ENCODE measurements around the gene CPNE5. TPM values are rescaled to one million over a fixed set of nuclear protein-coding genes. Genes with fewer than 3 reads are reported as not detected.

The CPNE5 gene
- total RNA-seq, 1 donor from 2014 or later, result 2.0 TPM

DNA sequence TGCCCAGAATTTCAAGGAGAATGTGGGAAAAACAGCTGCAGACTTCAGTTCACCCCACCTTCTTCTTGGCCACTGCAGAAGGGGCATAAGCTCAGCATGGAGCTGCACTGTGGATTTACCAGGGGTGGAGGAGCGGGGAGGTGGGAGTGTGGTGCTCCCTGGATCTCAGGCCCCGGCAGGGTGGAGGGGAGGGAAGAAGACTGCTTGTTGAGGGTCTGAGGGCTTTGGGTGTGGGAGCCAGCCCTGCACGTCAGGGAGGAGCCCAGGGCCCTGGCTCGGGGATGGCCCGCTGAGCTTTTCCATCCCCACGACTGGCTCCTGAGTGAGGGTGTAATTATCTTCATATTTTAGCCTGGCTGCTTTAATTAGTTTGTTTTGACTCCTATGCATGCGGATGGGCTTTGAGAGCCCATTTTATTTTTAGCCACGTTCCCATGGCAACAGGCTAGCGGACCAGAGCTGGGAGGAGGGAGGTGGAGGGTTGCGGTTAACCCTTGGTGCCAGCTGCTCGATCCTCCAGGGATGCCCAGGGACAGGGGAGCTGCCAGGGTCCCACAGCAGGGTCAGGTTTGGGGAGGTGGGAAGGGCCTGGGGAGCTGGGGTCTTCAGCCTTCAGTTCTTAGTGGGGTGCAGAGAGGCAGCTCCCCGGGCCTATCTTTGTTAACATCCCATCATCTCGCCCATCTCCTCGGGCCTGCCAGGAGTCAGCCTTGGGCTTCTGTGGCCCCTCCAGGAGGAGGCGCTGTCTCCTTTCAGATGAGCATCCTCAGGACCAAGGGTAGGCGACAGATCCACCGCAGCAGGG lies 73.4 kb downstream of the CPNE5 start:
- Mint-ChIP-seq H3K36me3 (ENCODE audit: low read depth) (no peaks in the 10 kb centered on the region), H3K4me1 (ENCODE audit: low read depth) (peaks cover 30% of the 10 kb centered on the region), H3K27me3 (ENCODE audit: low read depth) (no peaks in the 10 kb centered on the region), H3K4me3 (ENCODE audit: low read depth) (no peak overlapping the region), H3K9me3 (no peaks in the 10 kb centered on the region), H3K27ac (peak overlapping the region; percentile 0)
- intact Hi-C loops (cut with micrococcal nuclease), result loop anchor here (1.0 to 5.0 kb wide), 5 partner anchors 17 to 445 kb away; partner anchors contain the start of gene PPIL1
- DNase-seq (ENCODE audit: low spot score), result peak; percentile 74

DNA sequence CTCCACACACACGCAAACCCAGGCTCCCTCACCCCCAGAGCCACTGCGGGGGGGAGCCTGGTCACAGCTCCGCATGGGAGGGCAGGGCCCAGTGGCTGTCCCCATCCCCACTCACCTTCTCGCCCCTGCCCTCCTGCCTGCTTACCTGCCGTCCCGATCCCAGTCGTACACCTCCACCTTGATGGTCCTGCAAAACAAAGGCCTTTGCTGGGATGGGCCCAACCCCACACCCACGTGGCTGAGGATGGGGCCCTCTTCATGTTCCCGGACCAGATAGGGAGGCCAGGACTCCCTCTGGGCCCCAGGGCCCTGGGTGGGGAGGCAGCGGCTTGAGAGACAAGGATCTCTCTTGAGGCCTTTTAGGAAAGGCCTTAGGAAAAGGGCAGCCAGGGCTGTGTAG lies 74.1 kb downstream of the CPNE5 start:
- Mint-ChIP-seq H3K27ac (no peak overlapping the region), H3K36me3 (ENCODE audit: low read depth) (no peaks in the 10 kb centered on the region), H3K4me3 (ENCODE audit: low read depth) (no peak overlapping the region), H3K9me3 (no peaks in the 10 kb centered on the region), H3K4me1 (ENCODE audit: low read depth) (peaks cover 25% of the 10 kb centered on the region), H3K27me3 (ENCODE audit: low read depth) (no peaks in the 10 kb centered on the region)
- intact Hi-C loops (cut with micrococcal nuclease), result loop anchor here (5.0 kb wide), 1 partner anchor 107 kb away; the partner anchor contains the start of gene PPIL1
- no peak for DNase-seq (ENCODE audit: low spot score)

DNA sequence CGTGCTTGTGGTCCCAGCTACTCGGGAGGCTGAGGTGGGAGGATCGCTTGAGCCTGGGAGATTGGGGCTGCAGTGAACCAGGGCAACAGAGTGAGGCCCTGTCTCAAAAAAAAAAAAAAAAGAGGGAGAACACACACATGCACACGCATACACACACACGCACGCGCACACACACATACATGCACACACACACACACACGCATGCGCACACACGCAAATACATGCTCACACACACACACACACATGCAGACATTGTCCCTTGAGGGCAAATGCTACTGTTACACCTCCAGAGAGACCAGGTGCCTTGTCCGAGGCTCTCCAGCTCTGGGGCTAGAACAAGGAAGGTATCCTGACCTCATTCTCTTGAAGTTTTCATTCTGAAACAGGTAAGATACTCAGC lies 77.1 kb downstream of the CPNE5 start:
- no peaks in the 10 kb centered on the region for H3K27me3 Mint-ChIP-seq (ENCODE audit: low read depth)
- H3K27ac Mint-ChIP-seq, result no peak overlapping the region
- H3K4me1 Mint-ChIP-seq (ENCODE audit: low read depth), result peaks cover 16% of the 10 kb centered on the region
- H3K9me3 Mint-ChIP-seq, result no peaks in the 10 kb centered on the region
- H3K36me3 Mint-ChIP-seq (ENCODE audit: low read depth), result no peaks in the 10 kb centered on the region
- no peak overlapping the region for H3K4me3 Mint-ChIP-seq (ENCODE audit: low read depth)
- intact Hi-C loops (cut with micrococcal nuclease), result no loop called here
- no peak for DNase-seq (ENCODE audit: low spot score)

DNA sequence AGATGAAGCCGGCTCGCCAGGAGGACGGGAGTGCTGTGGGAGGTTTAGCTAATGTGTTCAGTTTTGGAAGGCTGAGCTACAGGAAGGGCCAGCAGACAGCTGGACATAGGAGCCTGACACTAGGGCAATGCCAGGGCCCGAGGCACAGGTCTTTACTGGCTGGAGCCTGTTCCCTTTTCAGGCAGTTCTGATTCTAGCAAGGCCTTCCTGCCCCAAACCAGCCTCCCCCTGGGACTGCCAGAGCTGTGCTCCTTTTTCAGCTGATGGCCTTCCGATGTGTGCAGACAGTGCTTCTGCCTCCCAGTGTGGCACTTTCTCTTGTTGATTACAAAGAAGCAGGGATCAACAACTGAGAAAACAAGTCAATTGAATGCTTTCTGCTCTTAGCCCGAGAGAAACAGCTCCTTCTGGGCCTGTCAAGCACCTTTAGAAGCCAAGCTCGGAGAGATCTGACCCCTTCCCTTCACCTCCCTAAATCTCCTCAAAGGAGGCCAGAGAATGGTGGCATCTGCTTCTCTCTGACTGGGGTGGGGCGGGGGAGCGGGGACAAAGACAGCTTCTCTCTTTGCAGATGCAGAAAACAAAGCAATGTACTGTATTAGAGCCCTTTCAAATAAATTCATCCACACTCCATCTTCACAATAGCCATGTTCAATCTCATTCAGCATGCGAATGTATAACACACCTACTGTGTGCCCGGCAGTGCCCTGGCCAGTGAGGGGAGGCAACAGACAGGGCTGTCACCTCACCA lies 78.4 kb downstream of the CPNE5 start:
- H3K27me3 Mint-ChIP-seq (ENCODE audit: low read depth), result no peaks in the 10 kb centered on the region
- H3K9me3 Mint-ChIP-seq, result no peaks in the 10 kb centered on the region
- DNase-seq (ENCODE audit: low spot score), result no peak
- H3K36me3 Mint-ChIP-seq (ENCODE audit: low read depth), result no peaks in the 10 kb centered on the region
- no peak overlapping the region for H3K4me3 Mint-ChIP-seq (ENCODE audit: low read depth)
- H3K27ac Mint-ChIP-seq, result no peak overlapping the region
- H3K4me1 Mint-ChIP-seq (ENCODE audit: low read depth), result peaks cover 25% of the 10 kb centered on the region
- intact Hi-C loops (cut with micrococcal nuclease), result no loop called here

DNA sequence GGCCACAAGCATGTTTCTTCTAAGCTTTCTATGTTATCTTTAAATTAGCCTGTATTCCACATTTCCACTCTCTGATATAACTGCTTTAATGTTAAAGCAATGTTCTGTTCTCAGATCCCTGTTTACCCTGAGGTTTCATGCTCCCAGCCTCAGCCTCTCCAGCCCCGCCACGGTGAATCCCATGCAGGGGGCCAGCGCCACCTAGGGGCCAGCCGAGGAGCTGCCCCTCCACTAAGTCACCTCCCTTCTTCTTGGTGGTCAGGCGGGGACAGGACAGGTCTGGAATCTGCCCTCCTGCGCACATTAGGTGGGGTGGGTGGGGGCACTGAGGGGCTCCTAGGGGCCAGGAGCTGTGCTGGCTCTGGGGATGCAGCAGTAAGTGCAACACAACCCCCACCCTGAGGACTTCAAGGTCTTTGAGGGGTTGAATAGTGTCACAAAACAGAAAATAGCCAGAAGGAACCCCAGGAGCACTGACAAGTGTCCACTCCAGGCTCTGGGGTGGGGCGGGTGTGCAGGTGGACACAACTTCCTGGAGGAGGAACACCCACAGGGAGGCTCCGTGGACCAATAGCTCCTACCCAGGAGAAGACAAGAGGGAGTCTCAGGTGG lies 80.0 kb downstream of the CPNE5 start:
- H3K9me3 Mint-ChIP-seq, result no peaks in the 10 kb centered on the region
- intact Hi-C loops (cut with micrococcal nuclease), result loop anchor here (1.0 to 5.0 kb wide), 4 partner anchors 64 to 317 kb away; partner anchors contain the start of genes KCTD20, PXT1 and STK38
- H3K36me3 Mint-ChIP-seq (ENCODE audit: low read depth), result no peaks in the 10 kb centered on the region
- peak; percentile 73 for DNase-seq (ENCODE audit: low spot score)
- H3K4me1 Mint-ChIP-seq (ENCODE audit: low read depth), result peaks cover 40% of the 10 kb centered on the region
- no peak overlapping the region for H3K4me3 Mint-ChIP-seq (ENCODE audit: low read depth)
- no peak overlapping the region for H3K27ac Mint-ChIP-seq
- H3K27me3 Mint-ChIP-seq (ENCODE audit: low read depth), result no peaks in the 10 kb centered on the region

DNA sequence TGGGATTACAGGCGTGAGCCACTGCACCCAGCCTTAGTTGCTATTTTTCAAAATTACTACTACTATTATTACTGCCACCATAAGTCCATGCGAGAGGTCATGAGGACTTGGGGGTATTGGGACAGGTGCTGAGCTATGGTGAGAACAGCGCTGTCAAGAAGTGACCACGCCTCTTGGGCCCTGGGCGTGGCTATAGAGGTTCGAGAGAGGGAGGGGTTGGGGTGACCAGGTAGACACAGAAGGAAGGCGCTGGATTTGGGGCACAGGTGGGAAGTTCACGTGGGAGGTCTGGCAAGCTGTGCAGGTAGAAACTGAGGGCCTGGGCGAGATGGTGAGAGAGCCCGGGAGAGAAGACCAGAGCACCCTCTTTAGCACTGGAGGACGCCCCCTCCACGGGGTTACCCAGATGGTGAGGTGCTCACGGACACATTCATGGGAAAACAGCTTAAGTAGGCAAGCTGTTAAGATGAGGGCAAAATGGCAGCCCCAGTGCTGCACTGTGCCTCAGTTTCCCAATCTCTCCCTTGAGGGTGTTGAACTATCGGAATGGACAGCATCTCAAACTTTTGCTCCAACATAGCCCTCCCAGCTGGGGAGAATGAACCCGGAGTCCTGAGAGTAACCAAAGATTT lies 80.6 kb downstream of the CPNE5 start:
- Mint-ChIP-seq H3K4me1 (ENCODE audit: low read depth) (peaks cover 47% of the 10 kb centered on the region), H3K36me3 (ENCODE audit: low read depth) (no peaks in the 10 kb centered on the region), H3K27ac (no peak overlapping the region), H3K27me3 (ENCODE audit: low read depth) (no peaks in the 10 kb centered on the region), H3K4me3 (ENCODE audit: low read depth) (no peak overlapping the region), H3K9me3 (no peaks in the 10 kb centered on the region)
- intact Hi-C loops (cut with micrococcal nuclease), result loop anchor here (1.0 to 5.0 kb wide), 4 partner anchors 63 to 316 kb away; partner anchors contain the start of genes KCTD20, PXT1 and STK38
- DNase-seq (ENCODE audit: low spot score), result no peak

DNA sequence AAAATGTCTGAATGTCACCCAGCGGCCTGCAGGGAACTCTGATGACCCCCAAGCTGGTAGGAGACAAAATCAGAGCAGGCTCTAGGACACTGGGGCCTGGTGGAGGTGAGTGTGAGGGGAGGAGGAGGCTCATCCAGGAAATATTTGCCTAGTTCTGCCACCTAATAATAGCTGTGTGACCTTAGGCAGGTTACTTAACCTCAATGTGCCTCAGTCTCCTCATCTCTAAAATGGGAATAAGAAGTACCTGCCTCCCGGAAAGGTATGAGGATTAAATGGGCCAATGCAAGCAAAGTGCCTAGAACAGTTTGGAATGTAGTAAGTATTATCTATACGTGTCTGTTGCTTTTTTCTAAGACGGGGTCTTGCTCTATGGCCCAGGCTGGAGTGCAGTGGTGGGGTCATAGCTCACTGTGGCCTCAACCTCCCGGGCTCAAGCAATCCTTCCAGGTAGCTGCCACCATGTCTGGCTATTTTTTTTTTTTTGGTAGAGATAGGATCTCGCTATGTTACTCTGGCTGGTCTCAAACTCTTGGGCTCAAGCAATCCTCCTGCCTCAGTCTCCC lies 81.2 kb downstream of the CPNE5 start:
- Mint-ChIP-seq H3K4me3 (ENCODE audit: low read depth) (no peak overlapping the region), H3K36me3 (ENCODE audit: low read depth) (no peaks in the 10 kb centered on the region), H3K9me3 (no peaks in the 10 kb centered on the region), H3K27me3 (ENCODE audit: low read depth) (no peaks in the 10 kb centered on the region), H3K27ac (no peak overlapping the region), H3K4me1 (ENCODE audit: low read depth) (peaks cover 49% of the 10 kb centered on the region)
- intact Hi-C loops (cut with micrococcal nuclease), result loop anchor here (5.0 kb wide), 2 partner anchors 211 to 316 kb away; partner anchors contain the start of genes KCTD20, PXT1 and STK38
- DNase-seq (ENCODE audit: low spot score), result no peak

DNA sequence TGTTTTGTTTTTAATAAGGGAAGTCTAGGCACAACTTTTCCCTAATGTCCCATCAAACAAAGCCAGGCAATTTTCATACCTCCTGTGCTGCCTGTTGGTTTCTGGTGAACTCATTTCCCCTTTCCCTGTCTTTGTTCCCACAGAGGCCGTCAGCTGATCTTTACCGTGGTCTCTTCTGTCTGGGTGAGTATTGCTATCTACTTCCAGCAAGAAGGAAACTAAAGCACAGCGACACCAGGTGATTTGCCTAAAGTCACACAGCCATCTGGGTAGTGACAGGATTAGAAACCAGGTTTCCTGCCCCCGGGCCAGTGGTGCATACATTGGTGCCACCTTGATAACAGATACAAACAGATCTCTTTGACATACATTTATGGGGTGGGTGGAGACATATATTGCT lies 82.0 kb downstream of the CPNE5 start:
- intact Hi-C loops (cut with micrococcal nuclease), result loop anchor here (5.0 kb wide), 2 partner anchors 210 to 315 kb away; partner anchors contain the start of genes KCTD20, PXT1 and STK38
- Mint-ChIP-seq H3K27ac (peak overlapping the region; percentile 1), H3K36me3 (ENCODE audit: low read depth) (no peaks in the 10 kb centered on the region), H3K4me1 (ENCODE audit: low read depth) (peaks cover 58% of the 10 kb centered on the region), H3K4me3 (ENCODE audit: low read depth) (no peak overlapping the region), H3K27me3 (ENCODE audit: low read depth) (no peaks in the 10 kb centered on the region), H3K9me3 (no peaks in the 10 kb centered on the region)
- no peak for DNase-seq (ENCODE audit: low spot score)

DNA sequence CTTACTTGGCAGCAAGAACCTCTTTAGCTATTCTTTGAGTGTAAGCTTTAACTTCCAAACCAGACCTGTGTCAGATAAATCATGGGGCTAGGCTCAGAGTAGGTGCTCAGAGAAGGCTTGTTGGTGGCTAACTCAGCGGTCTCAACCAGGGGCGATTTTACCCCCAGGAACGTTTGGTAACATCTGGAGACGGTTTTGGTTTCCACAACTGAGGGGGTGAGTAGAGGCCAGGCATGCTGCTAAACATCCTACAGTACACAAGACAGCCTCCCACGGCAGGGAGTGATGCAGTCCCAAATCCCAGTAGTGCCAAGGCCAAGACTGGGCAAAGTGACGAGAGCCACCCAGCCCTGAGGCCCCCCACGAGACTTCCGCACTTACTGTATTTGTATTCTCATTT lies 82.5 kb downstream of the CPNE5 start:
- H3K27me3 Mint-ChIP-seq (ENCODE audit: low read depth), result no peaks in the 10 kb centered on the region
- intact Hi-C loops (cut with micrococcal nuclease), result loop anchor here (5.0 kb wide), 2 partner anchors 209 to 314 kb away; partner anchors contain the start of genes KCTD20, PXT1 and STK38
- H3K4me3 Mint-ChIP-seq (ENCODE audit: low read depth), result peak overlapping the region; percentile 26
- peaks cover 60% of the 10 kb centered on the region for H3K4me1 Mint-ChIP-seq (ENCODE audit: low read depth)
- H3K36me3 Mint-ChIP-seq (ENCODE audit: low read depth), result no peaks in the 10 kb centered on the region
- peak overlapping the region; percentile 61 for H3K27ac Mint-ChIP-seq
- H3K9me3 Mint-ChIP-seq, result no peaks in the 10 kb centered on the region
- no peak for DNase-seq (ENCODE audit: low spot score)

DNA sequence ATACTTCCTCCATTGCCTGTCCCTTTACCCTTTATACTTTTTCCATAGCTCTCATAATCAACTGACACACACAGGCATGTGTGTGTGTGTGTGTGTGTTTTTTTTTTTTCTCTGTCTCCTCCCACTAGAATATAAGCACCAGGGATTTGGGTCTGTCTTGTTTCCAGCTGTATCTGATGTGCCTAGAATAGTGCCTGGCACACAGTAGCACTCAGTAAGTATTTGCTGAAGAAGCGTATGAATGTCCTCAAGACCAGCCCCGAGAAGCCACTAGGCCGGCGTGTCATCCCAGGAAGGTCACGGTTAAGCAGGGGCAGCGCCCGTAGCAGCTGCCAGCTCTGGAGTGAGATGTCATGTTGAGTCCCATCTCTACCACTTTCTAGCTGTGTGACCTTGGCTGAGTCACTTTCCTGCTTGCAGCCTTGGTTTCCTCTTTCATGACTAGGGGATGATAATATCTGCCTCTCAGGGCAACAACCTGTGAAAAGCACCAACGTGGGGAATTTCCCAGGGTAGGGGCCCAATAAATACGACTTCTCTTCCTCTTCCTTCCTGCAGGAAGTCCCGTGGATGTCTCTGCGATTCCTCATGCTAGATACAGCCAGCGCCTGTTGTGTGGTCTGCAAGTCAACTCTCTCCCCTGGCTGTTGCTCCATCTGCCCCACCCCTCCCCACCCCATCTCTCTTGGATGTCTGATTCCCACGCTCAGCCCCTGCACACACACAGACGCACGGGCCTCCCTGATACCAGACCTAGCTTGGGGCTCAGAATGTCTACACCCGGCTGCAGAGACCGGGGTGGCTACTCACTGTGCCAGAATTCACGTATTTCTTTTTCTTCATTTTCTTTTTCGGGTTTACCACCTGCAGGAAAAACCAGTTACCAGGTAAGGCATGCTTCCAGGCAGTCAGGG lies 83.6 kb downstream of the CPNE5 start:
- intact Hi-C loops (cut with micrococcal nuclease), result loop anchor here (1.0 to 5.0 kb wide), 6 partner anchors 21 to 313 kb away; partner anchors contain the start of genes KCTD20, PXT1 and STK38
- Mint-ChIP-seq H3K27ac (peak overlapping the region; percentile 78), H3K4me1 (ENCODE audit: low read depth) (peaks cover 61% of the 10 kb centered on the region), H3K36me3 (ENCODE audit: low read depth) (no peaks in the 10 kb centered on the region), H3K9me3 (no peaks in the 10 kb centered on the region), H3K27me3 (ENCODE audit: low read depth) (no peaks in the 10 kb centered on the region), H3K4me3 (ENCODE audit: low read depth) (peak overlapping the region; percentile 67)
- DNase-seq (ENCODE audit: low spot score), result peak; percentile 75
